ENCODE data around the gene FSTL4. TPM values are rescaled to one million over a fixed set of nuclear protein-coding genes. Genes with fewer than 3 reads are reported as not detected.

Gene FSTL4
- total RNA-seq, 2 donors from 2014 or later, result 0.26 to 1.3 TPM

DNA sequence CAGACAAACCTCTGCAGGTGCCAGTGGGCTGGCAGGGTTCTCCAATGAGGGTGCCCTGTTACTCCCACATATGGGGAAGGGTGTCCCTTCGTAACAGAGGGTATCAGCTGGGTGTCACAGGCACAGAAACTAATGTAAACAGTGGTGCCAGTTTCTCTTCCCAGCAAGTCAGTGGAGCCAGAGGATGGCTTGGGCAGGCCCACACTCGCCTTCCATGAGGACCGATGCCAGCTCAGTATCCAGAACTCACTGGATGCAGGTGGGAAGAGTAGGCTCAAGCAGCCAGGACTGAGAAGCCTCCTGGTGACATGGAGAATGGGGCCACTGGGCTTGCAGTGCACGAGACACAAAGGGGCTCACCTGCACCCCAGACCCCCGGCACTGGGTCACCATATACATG, 30.4 kb downstream of the FSTL4 start:
- 83 to 100% methylated on average over 1 to 5 of the region's 5 CpGs for WGBS, 2 donors
- intact Hi-C loops (cut with DNase I), result no loop called here

GRCh38 chr5:133581348-133581747, 31.0 kb downstream of the FSTL4 start:
- H3K27ac ChIP-seq, result no peak overlapping the region
- H3K4me1 ChIP-seq, result no peaks in the 10 kb centered on the region
- 73 to 76% methylated on average over 5 of the region's 5 CpGs for WGBS, 2 donors
- H3K9me3 ChIP-seq, result no peaks in the 10 kb centered on the region
- no peaks in the 10 kb centered on the region for H3K36me3 ChIP-seq (replicated peaks in 1 of 2; ENCODE audit: insufficient read depth in 1 of 2, low read depth in 2 of 2)
- H3K4me3 ChIP-seq, result no peak overlapping the region
- no peaks in the 10 kb centered on the region for H3K27me3 ChIP-seq
- intact Hi-C loops (cut with DNase I), result no loop called here
- DNase-seq (no peak), ATAC-seq (no peak)
- TF ChIP-seq, protein P1, sequence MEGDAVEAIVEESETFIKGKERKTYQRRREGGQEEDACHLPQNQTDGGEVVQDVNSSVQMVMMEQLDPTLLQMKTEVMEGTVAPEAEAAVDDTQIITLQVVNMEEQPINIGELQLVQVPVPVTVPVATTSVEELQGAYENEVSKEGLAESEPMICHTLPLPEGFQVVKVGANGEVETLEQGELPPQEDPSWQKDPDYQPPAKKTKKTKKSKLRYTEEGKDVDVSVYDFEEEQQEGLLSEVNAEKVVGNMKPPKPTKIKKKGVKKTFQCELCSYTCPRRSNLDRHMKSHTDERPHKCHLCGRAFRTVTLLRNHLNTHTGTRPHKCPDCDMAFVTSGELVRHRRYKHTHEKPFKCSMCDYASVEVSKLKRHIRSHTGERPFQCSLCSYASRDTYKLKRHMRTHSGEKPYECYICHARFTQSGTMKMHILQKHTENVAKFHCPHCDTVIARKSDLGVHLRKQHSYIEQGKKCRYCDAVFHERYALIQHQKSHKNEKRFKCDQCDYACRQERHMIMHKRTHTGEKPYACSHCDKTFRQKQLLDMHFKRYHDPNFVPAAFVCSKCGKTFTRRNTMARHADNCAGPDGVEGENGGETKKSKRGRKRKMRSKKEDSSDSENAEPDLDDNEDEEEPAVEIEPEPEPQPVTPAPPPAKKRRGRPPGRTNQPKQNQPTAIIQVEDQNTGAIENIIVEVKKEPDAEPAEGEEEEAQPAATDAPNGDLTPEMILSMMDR (IDR thresholded peaks at IDR 0.05), result no peak
- TF ChIP-seq POLR2A (IDR thresholded peaks at IDR 0.05), result no peak

More for the DNA sequence above, 30.4 kb downstream of the FSTL4 start:
- no peaks in the 10 kb centered on the region for H3K36me3 ChIP-seq (replicated peaks in 1 of 2; ENCODE audit: insufficient read depth in 1 of 2, low read depth in 2 of 2)
- no peak overlapping the region for H3K4me3 ChIP-seq
- no peak for DNase-seq
- no peaks in the 10 kb centered on the region for H3K4me1 ChIP-seq
- TF ChIP-seq POLR2A (IDR thresholded peaks at IDR 0.05), result no peak
- TF ChIP-seq, protein P1 (IDR thresholded peaks at IDR 0.05), result no peak
- no peak overlapping the region for H3K27ac ChIP-seq
- ATAC-seq, result no peak
- H3K27me3 ChIP-seq, result no peaks in the 10 kb centered on the region
- no peaks in the 10 kb centered on the region for H3K9me3 ChIP-seq

- DNase-seq, result no peak
- TF ChIP-seq, protein P1 (IDR thresholded peaks at IDR 0.05), result no peak
- TF ChIP-seq POLR2A (IDR thresholded peaks at IDR 0.05), result no peak
- Histone ChIP-seq H3K9me3 (no peaks in the 10 kb centered on the region), H3K4me1 (no peaks in the 10 kb centered on the region), H3K36me3 (replicated peaks in 1 of 2; ENCODE audit: insufficient read depth in 1 of 2, low read depth in 2 of 2) (no peaks in the 10 kb centered on the region), H3K27ac (no peak overlapping the region), H3K4me3 (no peak overlapping the region), H3K27me3 (no peaks in the 10 kb centered on the region)
- WGBS, 2 donors, result 76 to 83% methylated on average over 7 of the region's 7 CpGs
- intact Hi-C loops (cut with DNase I), result no loop called here
- no peak for ATAC-seq
Measured at GRCh38 chr5:133580618-133581017, 31.7 kb downstream of the FSTL4 start.

GRCh38 chr5:133579766-133580165, 32.6 kb downstream of the FSTL4 start:
- no peaks in the 10 kb centered on the region for H3K4me1 ChIP-seq
- DNase-seq (no peak), ATAC-seq (no peak)
- no peak overlapping the region for H3K27ac ChIP-seq
- TF ChIP-seq, protein P1 (IDR thresholded peaks at IDR 0.05), result no peak
- H3K9me3 ChIP-seq, result no peaks in the 10 kb centered on the region
- intact Hi-C loops (cut with DNase I), result no loop called here
- H3K4me3 ChIP-seq, result no peak overlapping the region
- 78 to 84% methylated on average over 4 of the region's 4 CpGs for WGBS, 2 donors
- no peaks in the 10 kb centered on the region for H3K27me3 ChIP-seq
- H3K36me3 ChIP-seq (replicated peaks in 1 of 2; ENCODE audit: insufficient read depth in 1 of 2, low read depth in 2 of 2), result no peaks in the 10 kb centered on the region

GRCh38 chr5:133569347-133569746, 43.0 kb downstream of the FSTL4 start:
- no peaks in the 10 kb centered on the region for H3K4me1 ChIP-seq
- no peaks in the 10 kb centered on the region for H3K9me3 ChIP-seq
- intact Hi-C loops (cut with DNase I), result no loop called here
- no peaks in the 10 kb centered on the region for H3K27me3 ChIP-seq
- TF ChIP-seq POLR2A (IDR thresholded peaks at IDR 0.05), result no peak
- TF ChIP-seq, protein P1 (IDR thresholded peaks at IDR 0.05), result no peak
- no peaks in the 10 kb centered on the region for H3K36me3 ChIP-seq (replicated peaks in 1 of 2; ENCODE audit: insufficient read depth in 1 of 2, low read depth in 2 of 2)
- ATAC-seq (no peak), DNase-seq (peak in 2 of 4 donors; percentile 16 to 21)
- no peak overlapping the region for H3K27ac ChIP-seq
- no peak overlapping the region for H3K4me3 ChIP-seq
- 73 to 76% methylated on average over 1 of the region's 1 CpG for WGBS, 2 donors

All from body of pancreas (tissue), 4 donors.